Uterus (tissue), 4 donors: ENCODE data around the gene KIAA0753. TPM values are rescaled to one million over a fixed set of nuclear protein-coding genes. Genes with fewer than 3 reads are reported as not detected.

ENCODE experiments used
- DNase-seq, 2 donors: peaks; one replicate each; pipeline ENCODE4 v3.0.0-alpha.2; 2019 to 2020
- H3K27ac ChIP-seq, 2 donors: fragments of 200-600 bp; sonication (generic); 1 replicate in 1 of 2; 2 replicates in 1 of 2; pipeline ENCODE4 v1.5.1; 2016 to 2018
- H3K27me3 ChIP-seq, 2 donors: fragments of 200-600 bp; sonication (generic); one replicate each; pipeline ENCODE4 v1.5.1; 2018 to 2019; ENCODE audit warnings: control low read depth in 1 of 2
- H3K36me3 ChIP-seq, 2 donors: fragments of 200-600 bp; sonication (generic); one replicate each; pipeline ENCODE4 v1.5.1; 2019; ENCODE audit warnings: control low read depth in 1 of 2
- H3K4me1 ChIP-seq, 2 donors: fragments of 200-600 bp; sonication (generic); one replicate each; pipeline ENCODE4 v1.5.1; 2018 to 2019; ENCODE audit warnings: control low read depth in 1 of 2
- H3K4me3 ChIP-seq, 2 donors: fragments of 200-600 bp; sonication (generic); 1 replicate in 1 of 2; 2 replicates in 1 of 2; pipeline ENCODE4 v1.5.1; 2018 to 2019; ENCODE audit warnings: mild to moderate bottlenecking in 1 of 2
- H3K9me3 ChIP-seq, 2 donors: fragments of 200-600 bp; sonication (generic); one replicate each; pipeline ENCODE4 v1.5.1; 2019; ENCODE audit warnings: control low read depth in 1 of 2
- POLR2A ChIP-seq, 2 donors: fragments of 450-650 bp; IDR thresholded peaks; one replicate each; pipeline ENCODE4 v1.6.1; 2016; ENCODE audit warnings: antibody characterized with exemption in 2 of 2, mild to moderate bottlenecking in 1 of 2, moderate library complexity in 1 of 2
- intact Hi-C: fragments of 100-400 bp; cut with DNase I; formaldehyde crosslinking; loops from one replicate; pipeline ENCODE4 v1.15.1; 2023; ENCODE audit warnings: low total_unique reads
- total RNA-seq, 4 donors: library from RNA; depleted of rRNA in 3 of 4; stranded (reverse); fragments of >200 nt in 3 of 4; gene quantifications; one replicate each; pipeline versions ENCODE4 v1.1.0 to v1.2.4, GENCODE V29; 2014 to 2023
- TF ChIP-seq, protein P1 (sequence below), 4 experiments: fragments of 200-600 bp in 2 of 4; fragments of 450-650 bp in 2 of 4; sonication (generic) in 2 of 4; IDR thresholded peaks; one replicate each; pipeline ENCODE4 v1.5.1; 2016 to 2019; ENCODE audit warnings: antibody characterized with exemption in 4 of 4, mild to moderate bottlenecking in 2 of 4, moderate library complexity in 1 of 4
- donor health status: DM: yes; HTN: yes; CAD: no.

KIAA0753 gene
- total RNA-seq, 4 donors from 2014 or later: 6.2 to 52.3 (median 28.8) TPM

DNA sequence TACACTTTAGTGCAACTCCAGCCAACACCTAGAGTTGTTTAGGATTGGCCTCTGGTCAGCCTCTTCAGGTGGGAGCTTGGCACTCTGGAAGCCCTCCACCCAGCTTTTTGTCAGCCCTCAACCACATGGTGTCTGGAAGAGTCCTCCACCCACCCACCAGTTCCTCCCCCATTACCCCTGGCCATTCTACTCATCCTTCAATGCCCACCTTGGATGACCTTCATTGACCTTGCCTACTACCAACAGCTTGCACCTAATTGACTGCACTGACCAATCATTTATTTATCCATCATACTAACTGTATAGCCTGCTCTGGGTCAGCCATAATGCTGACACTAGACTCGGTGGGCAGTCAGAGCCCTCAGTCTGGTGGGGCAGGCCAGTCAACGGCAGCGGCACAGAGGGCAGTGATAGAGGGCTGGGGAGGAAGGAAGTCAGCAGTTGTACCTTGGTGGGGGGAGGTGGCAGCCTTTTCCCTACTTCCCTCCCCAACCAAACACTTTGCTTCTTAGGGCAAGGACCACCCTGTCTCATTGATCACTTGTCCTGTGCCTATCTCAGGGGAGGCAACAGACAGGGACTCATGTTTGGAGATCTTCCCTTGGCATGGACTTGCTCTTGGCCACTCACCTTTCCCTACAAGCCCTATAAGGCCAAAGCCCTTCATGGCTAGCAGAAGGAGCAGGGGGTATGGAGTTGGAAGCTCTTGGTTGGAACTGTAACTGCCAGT, 43.4 kb upstream of the KIAA0753 start:
- Histone ChIP-seq H3K36me3 (no peaks in the 10 kb centered on the region), H3K9me3 (no peaks in the 10 kb centered on the region), H3K27me3 (no peaks in the 10 kb centered on the region), H3K4me1 (no peaks in the 10 kb centered on the region), H3K4me3 (no peak overlapping the region), H3K27ac (no peak overlapping the region)
- TF ChIP-seq, protein P1, sequence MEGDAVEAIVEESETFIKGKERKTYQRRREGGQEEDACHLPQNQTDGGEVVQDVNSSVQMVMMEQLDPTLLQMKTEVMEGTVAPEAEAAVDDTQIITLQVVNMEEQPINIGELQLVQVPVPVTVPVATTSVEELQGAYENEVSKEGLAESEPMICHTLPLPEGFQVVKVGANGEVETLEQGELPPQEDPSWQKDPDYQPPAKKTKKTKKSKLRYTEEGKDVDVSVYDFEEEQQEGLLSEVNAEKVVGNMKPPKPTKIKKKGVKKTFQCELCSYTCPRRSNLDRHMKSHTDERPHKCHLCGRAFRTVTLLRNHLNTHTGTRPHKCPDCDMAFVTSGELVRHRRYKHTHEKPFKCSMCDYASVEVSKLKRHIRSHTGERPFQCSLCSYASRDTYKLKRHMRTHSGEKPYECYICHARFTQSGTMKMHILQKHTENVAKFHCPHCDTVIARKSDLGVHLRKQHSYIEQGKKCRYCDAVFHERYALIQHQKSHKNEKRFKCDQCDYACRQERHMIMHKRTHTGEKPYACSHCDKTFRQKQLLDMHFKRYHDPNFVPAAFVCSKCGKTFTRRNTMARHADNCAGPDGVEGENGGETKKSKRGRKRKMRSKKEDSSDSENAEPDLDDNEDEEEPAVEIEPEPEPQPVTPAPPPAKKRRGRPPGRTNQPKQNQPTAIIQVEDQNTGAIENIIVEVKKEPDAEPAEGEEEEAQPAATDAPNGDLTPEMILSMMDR (IDR thresholded peaks at IDR 0.05): no peak
- no peak for TF ChIP-seq POLR2A (IDR thresholded peaks at IDR 0.05)
- intact Hi-C loops: no loop called here
- no peak for DNase-seq

DNA sequence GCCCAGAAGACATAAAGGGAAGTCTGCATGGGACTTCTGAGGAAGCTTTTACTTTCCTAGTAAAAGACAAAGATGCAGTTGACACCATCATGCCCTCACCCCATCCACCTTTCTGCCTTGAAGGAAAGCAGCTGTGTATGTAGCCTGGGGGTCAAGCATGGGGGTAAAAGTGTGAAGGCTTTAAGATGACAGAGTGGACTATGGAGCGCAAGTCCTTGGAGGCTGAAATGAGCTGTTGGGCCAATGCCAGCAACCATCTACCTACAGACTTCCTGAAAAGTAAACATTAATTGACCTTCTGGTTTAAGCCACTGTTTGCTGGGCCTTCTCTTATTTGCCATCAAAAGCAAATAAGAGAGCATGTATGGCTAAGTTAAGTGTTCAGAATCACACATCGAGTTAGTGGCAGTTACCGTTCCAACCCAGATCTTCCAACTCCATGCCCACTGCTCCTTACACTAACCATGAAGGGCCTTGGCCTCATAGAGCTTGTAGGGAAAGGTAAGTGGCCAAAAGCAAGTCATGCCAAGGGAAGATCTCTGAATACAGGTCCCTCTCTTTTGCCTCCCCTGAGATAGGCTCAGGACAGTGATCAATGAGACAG, 42.7 kb upstream of the KIAA0753 start:
- Histone ChIP-seq H3K4me3 (no peak overlapping the region), H3K27me3 (no peaks in the 10 kb centered on the region), H3K27ac (no peak overlapping the region), H3K4me1 (no peaks in the 10 kb centered on the region), H3K9me3 (no peaks in the 10 kb centered on the region), H3K36me3 (no peaks in the 10 kb centered on the region)
- intact Hi-C loops: no loop called here
- no peak for DNase-seq
- TF ChIP-seq, protein P1 (IDR thresholded peaks at IDR 0.05): no peak
- TF ChIP-seq POLR2A (IDR thresholded peaks at IDR 0.05): no peak

DNA sequence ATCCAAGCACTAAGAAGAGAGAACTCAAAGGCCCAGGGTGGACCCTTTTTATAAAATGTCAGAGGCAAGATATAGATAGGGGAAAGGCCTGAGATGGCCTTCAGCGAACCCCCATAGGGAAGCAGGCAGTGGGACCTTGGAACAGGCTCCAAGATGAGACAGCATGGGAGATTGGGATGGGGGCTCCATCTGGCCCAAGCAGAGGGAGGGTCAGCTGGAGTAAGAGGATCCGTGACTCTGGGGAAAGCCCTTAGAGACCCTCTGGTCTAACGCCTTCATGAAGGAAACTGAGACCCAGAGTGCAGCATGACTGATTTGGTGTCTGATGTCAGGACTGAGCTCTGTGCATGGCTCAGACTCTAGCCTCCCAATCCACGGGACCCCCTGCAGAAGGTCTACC, 41.8 kb upstream of the KIAA0753 start:
- DNase-seq: no peak
- no peak for TF ChIP-seq POLR2A (IDR thresholded peaks at IDR 0.05)
- TF ChIP-seq, protein P1 (IDR thresholded peaks at IDR 0.05): no peak
- intact Hi-C loops: no loop called here
- Histone ChIP-seq H3K9me3 (no peaks in the 10 kb centered on the region), H3K27me3 (peaks cover 0 to 4% of the 10 kb centered on the region in 2 donors), H3K4me1 (no peaks in the 10 kb centered on the region), H3K4me3 (no peak overlapping the region), H3K36me3 (no peaks in the 10 kb centered on the region), H3K27ac (no peak overlapping the region)

DNA sequence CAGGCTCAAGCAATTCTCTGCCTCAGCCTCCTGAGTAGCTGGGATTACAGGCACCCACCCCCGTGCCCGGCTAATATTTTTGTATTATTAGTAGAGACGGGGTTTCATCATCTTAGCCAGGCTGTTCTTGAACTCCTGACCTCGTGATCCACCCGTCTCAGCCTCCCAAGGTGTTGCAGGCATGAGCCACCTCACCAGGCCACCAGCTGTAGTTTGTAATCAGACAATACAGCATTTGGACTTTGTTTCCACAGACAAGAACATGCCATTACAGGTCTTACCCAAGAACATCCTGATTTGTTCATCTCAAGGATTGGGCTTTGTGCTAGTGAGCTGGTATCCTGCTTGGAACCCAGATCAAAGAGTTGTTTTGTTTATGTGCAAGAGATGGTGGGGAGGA, 41.2 kb upstream of the KIAA0753 start:
- H3K9me3 ChIP-seq: no peaks in the 10 kb centered on the region
- H3K27me3 ChIP-seq: peaks cover 0 to 4% of the 10 kb centered on the region in 2 donors
- H3K4me3 ChIP-seq: no peak overlapping the region
- no peaks in the 10 kb centered on the region for H3K36me3 ChIP-seq
- no peak overlapping the region for H3K27ac ChIP-seq
- no peaks in the 10 kb centered on the region for H3K4me1 ChIP-seq
- no peak for DNase-seq
- TF ChIP-seq POLR2A (IDR thresholded peaks at IDR 0.05): no peak
- TF ChIP-seq, protein P1 (IDR thresholded peaks at IDR 0.05): no peak
- intact Hi-C loops: no loop called here

DNA sequence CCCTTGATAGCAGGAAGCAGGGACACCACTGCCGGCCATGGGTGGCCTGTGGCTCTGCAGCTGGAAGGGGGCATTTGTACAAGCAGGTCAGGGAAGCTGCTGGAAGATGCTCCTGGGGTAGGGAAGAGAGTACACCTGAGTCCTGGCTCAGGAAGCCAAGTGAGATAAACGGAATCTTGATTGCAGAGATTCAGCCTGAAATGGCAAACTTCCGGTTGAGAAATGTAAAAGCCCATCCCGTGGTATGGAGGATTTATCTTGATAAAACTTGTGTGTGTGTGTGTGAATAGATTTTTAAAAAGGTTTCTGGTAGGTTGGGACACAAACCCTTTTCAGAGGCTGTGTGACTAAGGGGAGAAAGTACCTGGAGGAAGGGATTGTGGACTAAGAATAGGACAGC, 40.7 kb upstream of the KIAA0753 start:
- DNase-seq: no peak
- intact Hi-C loops: no loop called here
- TF ChIP-seq POLR2A (IDR thresholded peaks at IDR 0.05): no peak
- TF ChIP-seq, protein P1 (IDR thresholded peaks at IDR 0.05): no peak
- Histone ChIP-seq H3K9me3 (no peaks in the 10 kb centered on the region), H3K27ac (no peak overlapping the region), H3K4me1 (no peaks in the 10 kb centered on the region), H3K27me3 (peaks cover 0 to 4% of the 10 kb centered on the region in 2 donors), H3K36me3 (no peaks in the 10 kb centered on the region), H3K4me3 (no peak overlapping the region)
